Osteocyte (in vitro differentiated cells): ENCODE measurements around the gene VAV1. TPM values are rescaled to one million over a fixed set of nuclear protein-coding genes. Genes with fewer than 3 reads are reported as not detected.

Experiments used
- DNase-seq: peaks from one replicate; pipeline ENCODE4 v3.0.0; 2021; ENCODE audit warnings: mixed read lengths; ENCODE audit not compliant: unreplicated experiment; ENCODE audit errors: extremely low spot score
- H3K27ac Mint-ChIP-seq: one replicate; pipeline ENCODE4 v1.8.0; 2021; ENCODE audit warnings: mild to moderate bottlenecking, mixed read lengths; ENCODE audit not compliant: unreplicated experiment
- H3K27me3 Mint-ChIP-seq: one replicate; pipeline ENCODE4 v1.8.0; 2021; ENCODE audit warnings: mixed read lengths; ENCODE audit not compliant: unreplicated experiment
- H3K36me3 Mint-ChIP-seq: one replicate; pipeline ENCODE4 v1.8.0; 2021; ENCODE audit warnings: mixed read lengths; ENCODE audit not compliant: unreplicated experiment
- H3K4me1 Mint-ChIP-seq: one replicate; pipeline ENCODE4 v1.8.0; 2021; ENCODE audit warnings: mixed read lengths; ENCODE audit not compliant: unreplicated experiment
- H3K4me3 Mint-ChIP-seq: one replicate; pipeline ENCODE4 v1.8.0; 2021; ENCODE audit warnings: mild to moderate bottlenecking, moderate library complexity, mixed read lengths; ENCODE audit not compliant: unreplicated experiment
- H3K9me3 Mint-ChIP-seq: one replicate; pipeline ENCODE4 v1.8.0; 2021; ENCODE audit warnings: mixed read lengths; ENCODE audit not compliant: unreplicated experiment
- total RNA-seq: library from RNA; stranded (reverse); gene quantifications from 2 replicates; pipeline ENCODE4 v1.2.1, GENCODE V29; 2021
- TF ChIP-seq, protein P1 (sequence below): fragments of 200-600 bp; sonication (generic); IDR thresholded peaks from 2 replicates; pipeline ENCODE4 v1.5.0; 2021; ENCODE audit warnings: antibody characterized with exemption, mild to moderate bottlenecking, moderate library complexity

VAV1 gene
- total RNA-seq, 1 donor from 2014 or later = not detected

DNA sequence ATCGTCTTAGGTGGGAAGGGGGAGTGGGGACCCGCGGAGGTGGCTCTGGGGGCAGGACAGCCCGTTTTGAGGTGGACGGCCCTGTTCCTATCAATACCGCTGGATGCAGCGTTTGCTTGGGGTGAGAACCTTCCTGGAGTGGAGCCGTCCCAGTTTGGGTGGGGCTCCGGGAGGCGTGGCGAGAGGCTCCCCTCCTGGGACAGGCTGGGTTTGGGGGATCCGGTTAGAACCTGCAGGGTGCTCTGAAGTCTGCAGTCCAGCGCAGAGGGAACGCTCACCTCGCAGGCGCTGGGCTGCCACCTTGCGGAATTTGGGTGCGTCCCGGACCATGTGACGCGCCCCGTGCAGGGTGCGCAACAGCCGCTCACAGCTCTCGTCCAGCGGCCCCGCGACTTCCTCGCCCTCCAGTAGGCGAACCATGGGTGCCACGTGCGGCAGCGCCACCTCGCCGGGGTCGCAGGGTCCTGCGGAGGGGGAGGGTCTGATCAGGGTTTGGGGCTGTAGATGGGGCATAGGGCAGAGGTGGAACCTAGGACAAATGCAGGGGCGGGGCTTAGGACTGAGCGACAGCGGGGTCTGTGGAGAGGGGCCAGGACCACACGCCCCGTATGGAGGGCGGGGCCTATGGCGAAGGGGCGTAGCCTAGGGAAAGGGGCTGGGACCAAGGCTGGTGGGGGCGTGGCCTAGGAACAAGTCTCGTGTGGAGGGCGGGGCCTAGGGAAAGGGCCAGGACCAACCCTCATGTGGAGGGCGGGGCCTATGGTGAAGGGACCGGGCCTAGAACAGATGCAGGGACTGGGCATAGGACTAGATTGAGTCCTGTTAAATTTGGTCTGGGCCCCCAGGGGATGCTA is 19.1 kb upstream of the VAV1 start:
- DNase-seq = peak; percentile 83
- no peak overlapping the region for H3K27ac Mint-ChIP-seq
- peaks cover 15% of the 10 kb centered on the region for H3K4me1 Mint-ChIP-seq
- H3K27me3 Mint-ChIP-seq = no peaks in the 10 kb centered on the region
- H3K36me3 Mint-ChIP-seq = peaks cover 13% of the 10 kb centered on the region
- TF ChIP-seq, protein P1, sequence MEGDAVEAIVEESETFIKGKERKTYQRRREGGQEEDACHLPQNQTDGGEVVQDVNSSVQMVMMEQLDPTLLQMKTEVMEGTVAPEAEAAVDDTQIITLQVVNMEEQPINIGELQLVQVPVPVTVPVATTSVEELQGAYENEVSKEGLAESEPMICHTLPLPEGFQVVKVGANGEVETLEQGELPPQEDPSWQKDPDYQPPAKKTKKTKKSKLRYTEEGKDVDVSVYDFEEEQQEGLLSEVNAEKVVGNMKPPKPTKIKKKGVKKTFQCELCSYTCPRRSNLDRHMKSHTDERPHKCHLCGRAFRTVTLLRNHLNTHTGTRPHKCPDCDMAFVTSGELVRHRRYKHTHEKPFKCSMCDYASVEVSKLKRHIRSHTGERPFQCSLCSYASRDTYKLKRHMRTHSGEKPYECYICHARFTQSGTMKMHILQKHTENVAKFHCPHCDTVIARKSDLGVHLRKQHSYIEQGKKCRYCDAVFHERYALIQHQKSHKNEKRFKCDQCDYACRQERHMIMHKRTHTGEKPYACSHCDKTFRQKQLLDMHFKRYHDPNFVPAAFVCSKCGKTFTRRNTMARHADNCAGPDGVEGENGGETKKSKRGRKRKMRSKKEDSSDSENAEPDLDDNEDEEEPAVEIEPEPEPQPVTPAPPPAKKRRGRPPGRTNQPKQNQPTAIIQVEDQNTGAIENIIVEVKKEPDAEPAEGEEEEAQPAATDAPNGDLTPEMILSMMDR = peak; percentile 44
- H3K4me3 Mint-ChIP-seq = peak overlapping the region; percentile 68
- no peaks in the 10 kb centered on the region for H3K9me3 Mint-ChIP-seq

DNA sequence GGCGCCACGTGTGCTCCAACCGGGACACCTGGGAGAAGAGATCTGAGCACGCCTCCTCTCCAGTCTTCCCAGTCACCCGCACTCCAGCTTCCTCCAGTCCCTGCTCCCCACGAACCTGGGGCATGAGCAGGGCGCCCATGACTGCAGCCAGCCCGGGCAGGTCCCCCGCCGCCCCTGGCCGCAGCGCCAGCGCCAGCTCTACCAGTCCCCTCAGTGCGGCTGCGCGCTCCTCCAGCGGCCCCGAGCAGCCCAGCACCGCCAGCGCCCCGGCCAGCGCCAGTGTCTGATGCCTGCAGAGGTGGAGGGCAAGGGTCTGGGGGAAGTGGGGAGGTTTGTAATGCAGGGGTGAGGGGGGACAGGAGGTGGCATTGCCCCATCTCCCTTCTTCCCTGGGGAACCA is 18.4 kb upstream of the VAV1 start:
- Mint-ChIP-seq H3K4me3 (no peak overlapping the region), H3K9me3 (no peaks in the 10 kb centered on the region), H3K4me1 (peaks cover 15% of the 10 kb centered on the region), H3K36me3 (peaks cover 9% of the 10 kb centered on the region), H3K27ac (no peak overlapping the region), H3K27me3 (no peaks in the 10 kb centered on the region)
- no peak for DNase-seq
- TF ChIP-seq, protein P1 = no peak

DNA sequence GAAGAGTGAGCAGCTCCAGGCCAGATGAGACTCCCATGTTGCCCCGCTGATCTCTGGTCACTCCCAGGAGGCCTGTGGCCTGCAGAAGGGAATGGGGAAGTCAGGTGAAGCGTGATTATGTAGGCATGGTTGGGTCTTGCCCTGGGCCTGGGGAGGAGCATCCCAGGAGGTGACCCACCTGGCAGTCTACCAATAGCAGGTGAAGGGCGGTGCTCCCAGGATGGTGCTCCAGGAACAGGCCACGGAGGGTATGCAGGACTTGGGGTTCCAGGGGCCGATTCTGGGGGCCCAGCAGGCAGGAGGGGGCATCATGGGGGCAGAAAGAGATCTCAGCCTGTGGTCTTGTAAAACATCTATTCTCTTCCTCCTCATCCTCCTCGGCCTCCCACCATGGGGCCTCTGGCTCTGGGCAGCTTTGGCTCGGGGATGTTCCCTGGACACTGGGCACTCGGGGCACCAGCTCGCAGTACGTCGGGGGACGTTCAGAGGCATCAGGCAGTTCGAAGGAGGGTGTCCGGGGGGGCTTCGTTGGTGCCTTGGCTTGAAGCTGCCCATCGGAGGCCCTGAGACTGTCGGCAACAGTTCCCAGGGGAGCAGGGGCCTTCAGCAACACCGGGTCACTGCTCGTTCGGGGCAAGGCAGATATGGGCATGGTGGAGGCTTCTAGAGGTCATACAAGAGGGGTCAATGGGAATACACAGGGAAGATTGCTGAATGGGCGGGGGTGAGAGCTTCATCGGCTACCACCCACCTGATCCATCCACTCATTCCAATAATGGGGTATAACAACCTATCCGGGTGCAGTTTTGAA is 17.6 kb upstream of the VAV1 start:
- no peak overlapping the region for H3K27ac Mint-ChIP-seq

DNA sequence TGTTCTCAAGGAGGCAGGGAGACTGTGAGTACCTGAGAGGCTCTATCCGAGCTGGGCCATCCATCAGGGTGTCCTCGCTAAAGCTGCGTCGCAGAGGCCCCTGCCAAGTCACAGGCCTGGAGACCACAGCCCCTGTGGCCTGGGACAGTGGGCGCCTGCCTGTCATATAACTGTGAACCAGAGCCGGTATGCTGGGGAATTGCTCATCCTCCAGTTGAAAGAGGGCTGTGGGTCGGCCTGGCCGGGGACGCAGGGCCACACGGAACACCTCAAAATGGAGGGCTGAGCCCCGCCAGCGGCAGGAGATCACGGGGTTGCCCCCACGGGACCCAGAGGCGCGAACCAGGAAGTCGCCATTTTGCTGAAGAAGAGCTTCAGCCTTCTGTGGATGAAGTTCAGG is 11.9 kb upstream of the VAV1 start:
- Mint-ChIP-seq H3K27ac (no peak overlapping the region), H3K4me3 (no peak overlapping the region), H3K27me3 (no peaks in the 10 kb centered on the region), H3K9me3 (no peaks in the 10 kb centered on the region), H3K4me1 (peaks cover 2% of the 10 kb centered on the region), H3K36me3 (no peaks in the 10 kb centered on the region)
- TF ChIP-seq, protein P1 = no peak
- DNase-seq = no peak

More for the DNA sequence above, 17.6 kb upstream of the VAV1 start:
- H3K36me3 Mint-ChIP-seq = peaks cover 4% of the 10 kb centered on the region
- no peak overlapping the region for H3K4me3 Mint-ChIP-seq
- TF ChIP-seq, protein P1 = no peak
- DNase-seq = no peak
- no peaks in the 10 kb centered on the region for H3K27me3 Mint-ChIP-seq
- no peaks in the 10 kb centered on the region for H3K9me3 Mint-ChIP-seq
- peaks cover 10% of the 10 kb centered on the region for H3K4me1 Mint-ChIP-seq
